HFF-Myc (cell line): ENCODE data around the gene CCNY.

ENCODE experiments used
- DNase-seq: peaks from one replicate; pipeline ENCODE4 v3.0.0-alpha.2; 2011; ENCODE audit warnings: low read depth; ENCODE audit errors: extremely low read depth
- H3K4me3 ChIP-seq: replicated peaks from 2 replicates; pipeline ENCODE4 v1.5.1; 2011; ENCODE audit warnings: low read depth, mild to moderate bottlenecking, control low read depth, low read length
- CTCF ChIP-seq: IDR thresholded peaks from 2 replicates; pipeline ENCODE4 v1.5.1; 2012; ENCODE audit warnings: mild to moderate bottlenecking, low read depth, low read length, control low read depth; ENCODE audit errors: missing control alignments

Gene CCNY

GRCh38 chr10:35613107-35613440, 276.8 kb downstream of the CCNY start:
- no peak for TF ChIP-seq CTCF
- no peak overlapping the region for H3K4me3 ChIP-seq
- no peak for DNase-seq

GRCh38 chr10:35613597-35614226, 277.4 kb downstream of the CCNY start:
- DNase-seq = no peak
- no peak overlapping the region for H3K4me3 ChIP-seq

DNA sequence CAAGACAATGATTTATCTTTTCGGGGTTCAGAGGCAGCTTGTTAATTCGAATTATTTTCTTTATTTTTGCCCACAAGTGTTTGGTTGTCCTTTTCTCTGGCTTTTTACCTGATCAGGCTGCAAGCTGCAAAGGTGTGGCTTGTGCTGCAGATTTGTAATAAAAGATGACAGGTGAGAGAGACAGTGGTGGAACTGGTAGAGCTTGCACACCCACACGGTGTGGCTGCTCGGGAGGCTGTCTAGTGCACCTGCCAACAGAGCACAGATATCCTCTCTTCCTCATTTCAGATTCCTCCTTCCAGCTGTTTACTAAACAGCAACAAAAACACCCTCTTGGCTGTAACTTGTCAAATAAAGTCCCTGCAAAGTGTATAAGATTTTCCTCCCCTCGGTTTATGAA, 278.0 kb downstream of the CCNY start:
- H3K4me3 ChIP-seq = no peak overlapping the region
- TF ChIP-seq CTCF = no peak
- no peak for DNase-seq

More at GRCh38 chr10:35613597-35614226, 277.4 kb downstream of the CCNY start:
- TF ChIP-seq CTCF = peak; percentile 15
